Left hindlimb (tissue), 1 donor: ENCODE results near the gene CD2BP2.
"Not testable (repeated sequence)": the region's sequence is repeated elsewhere in the genome, so short reads cannot be mapped to it uniquely, and the experiment has no call there.

Experiments used
- DNase-seq: peaks from one replicate; pipeline ENCODE4 v3.0.0-alpha.2; 2018

The CD2BP2 gene

GRCh38 chr16:30341971-30342370 lies 13.1 kb downstream of the CD2BP2 start:
- DNase-seq = not testable (repeated sequence)

- no peak for DNase-seq
These were observed 14.5 kb downstream of the CD2BP2 start for GRCh38 chr16:30340621-30341020.

GRCh38 chr16:30338715-30339114 lies 16.4 kb downstream of the CD2BP2 start:
- DNase-seq = not testable (repeated sequence)

- DNase-seq = not testable (repeated sequence)
These were observed 17.1 kb downstream of the CD2BP2 start for GRCh38 chr16:30337964-30338357.

GRCh38 chr16:30335598-30336474 lies 19.3 kb downstream of the CD2BP2 start:
- no peak for DNase-seq

- peak; percentile 85 for DNase-seq
These were observed 20.0 kb downstream of the CD2BP2 start for GRCh38 chr16:30335028-30335597.

GRCh38 chr16:30334473-30334989 lies 20.6 kb downstream of the CD2BP2 start:
- peak; percentile 85 for DNase-seq

- not testable (repeated sequence) for DNase-seq
These were observed 30.9 kb downstream of the CD2BP2 start for GRCh38 chr16:30324220-30324619.

- DNase-seq = not testable (repeated sequence)
These were observed 36.5 kb downstream of the CD2BP2 start for GRCh38 chr16:30318647-30319046.

GRCh38 chr16:30310937-30311336 lies 44.2 kb downstream of the CD2BP2 start:
- not testable (repeated sequence) for DNase-seq

- DNase-seq = not testable (repeated sequence)
These were observed 45.9 kb downstream of the CD2BP2 start for GRCh38 chr16:30309255-30309654.
